Fibroblast of the aortic adventitia (primary cell): ENCODE data around the gene BID. TPM values are rescaled to one million over a fixed set of nuclear protein-coding genes. Genes with fewer than 3 reads are reported as not detected.

Source experiments
- DNase-seq: peaks from one replicate; pipeline ENCODE4 v3.0.0-alpha.2; 2010; ENCODE audit warnings: low read depth
- H3K4me3 ChIP-seq: 2 replicates; pipeline ENCODE4 v1.5.1; 2011; ENCODE audit warnings: low read depth, mild to moderate bottlenecking, control low read depth, low read length, moderate library complexity
- CTCF ChIP-seq: IDR thresholded peaks from 2 replicates; pipeline ENCODE4 v1.5.1; 2011; ENCODE audit warnings: mild to moderate bottlenecking, low read length, control low read depth, inconsistent platforms; ENCODE audit not compliant: insufficient read depth
- total RNA-seq: library from RNA; depleted of rRNA; stranded (reverse); fragments of >200 nt; gene quantifications from 2 replicates; pipeline ENCODE4 v1.2.3, GENCODE V29; 2012; ENCODE audit warnings: low replicate concordance

BID gene
- total RNA-seq, 1 donor = 5.7 TPM

DNA sequence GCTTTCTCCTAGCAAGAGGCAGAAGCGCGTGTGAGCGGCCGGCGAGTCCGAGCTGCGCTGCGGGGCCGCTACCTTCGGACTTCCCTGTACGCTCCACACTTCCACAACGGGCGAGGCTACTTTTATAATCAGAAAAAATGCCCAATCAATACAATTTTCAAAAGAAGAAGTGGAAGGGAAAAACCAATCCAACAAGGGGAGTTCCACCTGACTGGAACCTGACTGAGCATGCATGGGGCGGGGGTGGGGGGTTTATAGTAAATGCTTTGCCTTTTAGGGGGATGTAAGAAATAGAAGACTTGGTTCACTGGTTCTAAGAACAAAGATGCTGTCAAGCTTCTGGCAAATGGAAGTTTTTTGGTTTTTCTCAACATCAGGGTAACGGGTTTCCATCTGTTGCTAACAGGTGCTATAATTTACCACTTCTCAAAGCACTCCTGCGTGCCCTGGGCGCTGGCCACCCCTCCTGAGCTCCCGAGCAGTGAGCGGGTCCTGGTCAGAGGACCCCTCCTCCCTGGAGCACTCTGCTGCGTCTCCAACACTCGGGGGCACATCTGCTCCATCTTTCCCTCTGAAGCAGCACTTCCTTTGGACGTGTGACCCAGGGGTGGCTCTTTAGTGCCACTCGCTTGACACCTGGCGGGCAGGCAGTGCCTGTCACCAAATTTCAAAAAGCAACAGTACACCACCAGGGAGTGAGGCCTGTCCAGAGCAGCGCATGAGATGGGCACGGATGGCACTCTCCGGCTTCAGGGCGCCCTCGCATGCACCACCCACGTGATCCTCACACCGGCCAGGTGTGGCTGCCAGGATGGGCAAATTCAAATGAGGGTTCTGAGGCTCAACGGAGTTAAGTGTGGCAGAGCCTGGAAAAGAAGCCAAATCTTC, 21.6 kb upstream of the BID start:
- no peak for DNase-seq
- TF ChIP-seq CTCF = no peak
- no peak overlapping the region for H3K4me3 ChIP-seq

- TF ChIP-seq CTCF = no peak
- DNase-seq = no peak
Measured at GRCh38 chr22:17794726-17795542, 20.7 kb upstream of the BID start.

GRCh38 chr22:17792854-17793434, 18.7 kb upstream of the BID start:
- DNase-seq = no peak
- no peak for TF ChIP-seq CTCF
- H3K4me3 ChIP-seq = no peak overlapping the region

More at GRCh38 chr22:17794726-17795542, 20.7 kb upstream of the BID start:
- H3K4me3 ChIP-seq = no peak overlapping the region

GRCh38 chr22:17792299-17792698, 18.0 kb upstream of the BID start:
- DNase-seq = no peak
- H3K4me3 ChIP-seq = no peak overlapping the region
- TF ChIP-seq CTCF = no peak

- no peak for DNase-seq
- no peak overlapping the region for H3K4me3 ChIP-seq
- TF ChIP-seq CTCF = no peak
Measured at GRCh38 chr22:17791196-17791595, 16.9 kb upstream of the BID start.

- TF ChIP-seq CTCF = no peak
- no peak for DNase-seq
- no peak overlapping the region for H3K4me3 ChIP-seq
Measured at GRCh38 chr22:17789379-17790200, 15.3 kb upstream of the BID start.
